GM19239 (cell line): Measurements from ENCODE around the gene CLCN6.

Experiments
- DNase-seq: peaks from one replicate; pipeline ENCODE4 v3.0.0; 2011; ENCODE audit warnings: low spot score; ENCODE audit not compliant: insufficient read length
- FAIRE-seq: peaks from 2 replicates; lab custom pipeline; 2011; peaks lifted over from hg19 to GRCh38; lab: Jason Lieb, UNC

CLCN6 gene

GRCh38 chr1:11805422-11806306 is at the start of gene CLCN6, which contains the start of gene MTHFR:
TSS of gene CLCN6 (plus strand) at chr1:11806191. CDS start at chr1:11806263, 72 bp downstream.
TSS of gene MTHFR (minus strand) at chr1:11805964. CDS start at chr1:11803116, 2,848 bp downstream.
- DNase-seq: peak; percentile 88
- FAIRE-seq: peak; percentile 92

GRCh38 chr1:11757047-11757446 is 48.9 kb upstream of the CLCN6 start:
- FAIRE-seq (no peak), DNase-seq (no peak)

GRCh38 chr1:11759791-11760190 is 46.2 kb upstream of the CLCN6 start:
- FAIRE-seq (no peak), DNase-seq (no peak)

- DNase-seq (no peak), FAIRE-seq (no peak)
Measured at GRCh38 chr1:11761285-11761684, 44.7 kb upstream of the CLCN6 start.

GRCh38 chr1:11761988-11762406 is 44.0 kb upstream of the CLCN6 start, which contains the start of gene C1orf167:
TSS of gene C1orf167 (plus strand) at chr1:11762193. CDS start at chr1:11764401, 2,208 bp downstream.
- no peak for FAIRE-seq
- DNase-seq: no peak

- DNase-seq (no peak), FAIRE-seq (no peak)
Measured at GRCh38 chr1:11764115-11764514, 41.9 kb upstream of the CLCN6 start.

GRCh38 chr1:11764519-11764918 is 41.5 kb upstream of the CLCN6 start:
- FAIRE-seq (no peak), DNase-seq (no peak)

- no peak for FAIRE-seq
- DNase-seq: no peak
Measured at GRCh38 chr1:11765661-11766428, 40.1 kb upstream of the CLCN6 start.

GRCh38 chr1:11766429-11766776 is 39.6 kb upstream of the CLCN6 start:
- DNase-seq (no peak), FAIRE-seq (no peak)

- DNase-seq (no peak), FAIRE-seq (no peak)
Measured at GRCh38 chr1:11767922-11768704, 37.9 kb upstream of the CLCN6 start.

GRCh38 chr1:11768821-11769220 is 37.2 kb upstream of the CLCN6 start:
- DNase-seq (no peak), FAIRE-seq (no peak)

GRCh38 chr1:11769274-11769673 is 36.7 kb upstream of the CLCN6 start:
- no peak for FAIRE-seq

GRCh38 chr1:11770011-11770410 is 36.0 kb upstream of the CLCN6 start:
- no peak for DNase-seq
- FAIRE-seq: no peak

More at GRCh38 chr1:11769274-11769673, 36.7 kb upstream of the CLCN6 start:
- DNase-seq: no peak

GRCh38 chr1:11771481-11772043 is 34.4 kb upstream of the CLCN6 start:
- FAIRE-seq (no peak), DNase-seq (no peak)

- FAIRE-seq (no peak), DNase-seq (no peak)
Measured at GRCh38 chr1:11772458-11772857, 33.5 kb upstream of the CLCN6 start.

- DNase-seq: no peak
Measured at GRCh38 chr1:11774753-11775152, 31.2 kb upstream of the CLCN6 start.

GRCh38 chr1:11777658-11778322 is 28.2 kb upstream of the CLCN6 start:
- FAIRE-seq (no peak), DNase-seq (no peak)

More at GRCh38 chr1:11774753-11775152, 31.2 kb upstream of the CLCN6 start:
- FAIRE-seq: no peak

GRCh38 chr1:11778336-11778735 is 27.7 kb upstream of the CLCN6 start:
- DNase-seq: no peak
- no peak for FAIRE-seq

- no peak for FAIRE-seq
- DNase-seq: no peak
Measured at GRCh38 chr1:11778844-11779623, 27.0 kb upstream of the CLCN6 start.
